HG03103 (cell line): ENCODE data around the gene DGAT2.

Source experiments
- ATAC-seq: cut with Tn5 transposase; IDR thresholded peaks from one replicate; pipeline ENCODE4 v1.9.1; 2021; ENCODE audit warnings: low read depth; ENCODE audit not compliant: unreplicated experiment

Gene DGAT2

GRCh38 chr11:75816561-75817239 is 48.1 kb downstream of the DGAT2 start:
- no peak for ATAC-seq

- no peak for ATAC-seq
Measured at GRCh38 chr11:75820645-75821044, 52.1 kb downstream of the DGAT2 start.

GRCh38 chr11:75821202-75821601 is 52.6 kb downstream of the DGAT2 start:
- ATAC-seq: no peak

- no peak for ATAC-seq
Measured at GRCh38 chr11:75822541-75822940, 54.0 kb downstream of the DGAT2 start.

- no peak for ATAC-seq
Measured at GRCh38 chr11:75823415-75823814, 54.8 kb downstream of the DGAT2 start.

GRCh38 chr11:75823946-75824345 is 55.4 kb downstream of the DGAT2 start:
- ATAC-seq: no peak

- no peak for ATAC-seq
Measured at GRCh38 chr11:75826461-75827230, 58.1 kb downstream of the DGAT2 start.

- ATAC-seq: no peak
Measured at GRCh38 chr11:75827562-75827961, 59.0 kb downstream of the DGAT2 start.

GRCh38 chr11:75831915-75832502 is 63.4 kb downstream of the DGAT2 start:
- no peak for ATAC-seq

- ATAC-seq: no peak
Measured at GRCh38 chr11:75834728-75835127, 66.2 kb downstream of the DGAT2 start.

GRCh38 chr11:75836417-75836816 is 67.8 kb downstream of the DGAT2 start:
- no peak for ATAC-seq

GRCh38 chr11:75839851-75840250 is 71.3 kb downstream of the DGAT2 start:
- ATAC-seq: no peak

- ATAC-seq: no peak
Measured at GRCh38 chr11:75840522-75840921, 71.9 kb downstream of the DGAT2 start.

- no peak for ATAC-seq
Measured at GRCh38 chr11:75841739-75842138, 73.2 kb downstream of the DGAT2 start.

GRCh38 chr11:75845324-75845723 is 76.7 kb downstream of the DGAT2 start:
- no peak for ATAC-seq

- no peak for ATAC-seq
Measured at GRCh38 chr11:75849894-75850293, 81.3 kb downstream of the DGAT2 start.

GRCh38 chr11:75850787-75851186 is 82.2 kb downstream of the DGAT2 start:
- no peak for ATAC-seq
